Measurements from ENCODE around the gene PLAAT4. TPM values are rescaled to one million over a fixed set of nuclear protein-coding genes. Genes with fewer than 3 reads are reported as not detected.

Gene PLAAT4
- total and polyA plus RNA-seq, 2 of the 8 experiments (the other 6 are each of a cell fraction or from before 2014, with no cell fraction given): 2.8 to 4.1 TPM

DNA sequence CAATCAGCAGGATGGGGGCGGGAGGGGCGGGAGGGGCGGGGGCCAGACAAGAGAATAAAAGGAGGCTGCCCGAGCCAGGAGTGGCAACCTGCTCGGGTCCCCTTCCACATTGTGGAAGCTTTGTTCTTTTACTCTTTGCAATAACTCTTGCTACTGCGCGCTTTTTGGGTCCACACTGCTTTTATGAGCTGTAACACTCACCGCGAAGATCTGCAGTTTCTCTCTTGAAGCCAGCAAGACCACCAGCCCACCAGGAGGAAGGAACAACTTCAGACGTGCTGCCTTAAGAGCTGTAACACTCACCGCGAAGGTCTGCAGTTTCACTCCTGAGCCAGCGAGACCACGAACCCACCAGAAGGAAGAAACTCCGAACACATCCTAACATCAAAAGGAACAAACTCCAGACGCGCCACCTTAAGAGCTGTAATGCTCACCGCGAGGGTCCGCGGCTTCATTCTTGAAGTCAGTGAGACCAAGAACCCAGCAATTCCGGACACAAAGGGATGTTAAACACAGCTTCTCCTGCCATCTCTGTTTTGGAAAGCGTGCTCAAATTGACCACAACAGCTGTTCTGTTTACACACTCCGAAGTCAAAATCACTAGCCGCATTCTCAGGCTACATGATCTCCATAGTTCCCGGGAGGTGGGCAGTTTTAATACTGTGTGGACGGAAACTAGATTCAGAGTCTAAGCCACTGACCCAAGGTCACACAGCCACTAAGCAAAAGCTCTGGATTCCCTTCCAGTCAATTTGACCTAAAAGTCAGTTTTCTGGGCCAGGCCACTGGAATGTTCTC lies 14.7 kb downstream of the PLAAT4 start (continued):
- TF ChIP-seq BCL11A (IDR thresholded peaks at IDR 0.05; ENCODE audit: low read depth in 2 of 2, low read length in 2 of 2) (no peak), MAFK (IDR thresholded peaks at IDR 0.05; ENCODE audit: low read depth, low read length) (no peak), SRF (IDR thresholded peaks at IDR 0.05; ENCODE audit: low read depth, low read length) (no peak), EZH2 (IDR thresholded peaks at IDR 0.05; ENCODE audit: low read depth, low read length, severe bottlenecking) (no peak), POU5F1 (IDR thresholded peaks at IDR 0.05; ENCODE audit: low read depth, low read length) (no peak), CHD2 (IDR thresholded peaks at IDR 0.05; ENCODE audit: low read length) (no peak)

Data from H1 (cell line).